Measurements from ENCODE around the gene MTMR4.
A peak's percentile ranks its signal among the peaks of the same experiment; 100 is the strongest.
"Not testable (repeated sequence)": the region's sequence is repeated elsewhere in the genome, so short reads cannot be mapped to it uniquely, and the experiment has no call there.

MTMR4 gene

DNA sequence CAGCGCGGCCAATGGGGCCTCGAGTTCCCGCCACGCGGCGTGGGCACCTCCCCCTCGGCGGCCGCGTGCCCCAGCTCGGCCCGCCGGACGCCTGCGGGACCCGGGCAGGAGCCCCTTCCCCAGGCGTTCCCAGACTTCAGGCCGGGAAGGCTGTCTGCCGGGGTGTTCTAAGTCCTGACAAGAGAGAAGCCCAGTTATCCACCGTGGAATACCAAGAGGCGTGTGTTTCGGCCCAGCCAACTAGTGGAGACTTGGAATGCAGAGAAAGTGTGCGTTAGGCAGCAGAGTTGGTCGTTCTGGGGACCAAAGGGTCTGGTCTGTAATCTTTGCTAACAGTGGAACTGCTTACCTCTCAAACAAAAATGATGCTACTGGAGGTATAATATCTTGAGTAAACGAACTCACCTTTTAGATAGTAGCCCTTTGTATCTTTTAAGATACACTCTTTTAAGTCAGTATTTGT is 26.0 kb downstream of the MTMR4 start:
- no peak for DNase-seq

DNA sequence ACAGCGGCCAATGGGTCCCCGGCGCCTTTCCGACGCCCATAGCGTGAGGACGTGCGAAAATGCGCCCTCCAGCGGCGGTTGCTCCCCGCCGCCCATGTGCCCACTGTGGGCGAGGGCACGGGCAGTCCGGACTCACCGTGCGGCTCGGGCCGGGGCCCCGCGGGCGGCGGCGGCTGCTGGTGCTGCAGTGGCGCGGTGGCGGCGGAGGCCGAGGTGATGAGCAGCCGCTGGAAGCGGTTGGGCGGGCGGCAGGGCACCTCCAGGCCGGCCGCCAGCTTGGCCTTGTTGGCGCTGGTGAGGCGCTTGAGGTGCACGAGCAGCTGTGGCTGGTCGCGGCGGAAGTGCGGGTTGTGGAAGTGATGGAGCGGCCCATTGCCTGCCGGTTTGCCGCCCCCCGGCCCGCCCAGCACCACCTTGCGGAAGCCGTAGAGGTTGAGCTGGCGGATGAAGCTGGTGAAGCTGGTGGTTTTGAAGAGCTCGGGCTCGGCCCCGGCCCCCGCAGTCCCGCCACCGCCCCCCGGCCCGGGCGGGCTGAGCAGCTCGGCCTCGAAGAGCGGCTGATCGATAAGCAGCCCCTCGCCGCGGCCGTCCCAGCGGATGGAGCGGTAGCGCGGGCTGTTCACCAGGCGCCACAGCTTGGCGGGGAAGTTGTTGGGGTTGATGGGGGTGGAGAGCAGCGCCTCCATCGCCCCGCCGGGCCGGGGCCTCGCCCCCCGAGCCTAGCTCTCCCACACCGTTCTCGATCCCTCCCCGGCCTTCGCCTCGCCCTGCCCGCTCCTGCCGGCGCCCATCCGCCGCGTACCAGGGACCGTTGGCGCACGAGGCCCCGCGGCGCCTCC is 26.6 kb downstream of the MTMR4 start, which contains the start of gene HSF5:
HSF5 (minus strand) TSS at position 820 of the 839 bp plus-strand sequence; CDS start at position 686, 134 bp downstream.
- DNase-seq: no peak

DNA sequence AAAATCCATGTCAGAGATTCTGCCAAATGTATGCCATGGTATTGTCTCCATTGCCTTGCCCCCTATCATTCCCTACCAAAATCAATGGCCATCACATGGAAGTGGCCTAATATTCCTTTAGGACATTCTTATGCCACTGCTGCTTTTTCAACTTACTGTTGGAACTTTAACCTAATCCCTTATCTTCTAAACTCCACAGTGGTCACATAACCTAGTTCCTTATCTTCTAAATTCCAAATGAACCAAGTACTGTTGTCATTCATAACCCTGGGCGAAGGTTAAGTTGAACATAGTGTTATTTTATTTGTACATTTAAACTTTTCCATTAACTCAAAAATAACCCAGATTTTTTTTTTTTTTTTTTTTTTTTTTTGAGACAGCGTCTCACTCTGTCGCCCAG is 29.8 kb downstream of the MTMR4 start:
- DNase-seq: no peak

DNA sequence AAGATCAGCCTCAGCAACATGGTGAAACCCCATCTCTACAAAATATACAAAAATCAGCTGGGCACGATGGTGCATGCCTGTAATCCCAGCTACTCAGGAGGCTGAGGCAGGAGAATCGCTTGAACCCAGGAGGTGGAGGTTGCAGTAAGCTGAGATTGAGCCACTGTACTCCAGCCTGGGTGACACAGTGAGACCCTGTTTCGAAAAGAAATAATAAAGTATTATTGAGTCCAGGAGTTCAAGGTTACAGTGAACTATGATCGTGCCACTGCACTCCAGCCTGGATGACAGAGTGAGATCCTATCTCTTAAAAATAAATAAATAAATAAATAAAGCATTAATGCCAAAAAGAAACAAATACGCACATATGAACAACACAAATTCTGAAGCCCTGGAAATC is 32.6 kb downstream of the MTMR4 start:
- DNase-seq: not testable (repeated sequence)

DNA sequence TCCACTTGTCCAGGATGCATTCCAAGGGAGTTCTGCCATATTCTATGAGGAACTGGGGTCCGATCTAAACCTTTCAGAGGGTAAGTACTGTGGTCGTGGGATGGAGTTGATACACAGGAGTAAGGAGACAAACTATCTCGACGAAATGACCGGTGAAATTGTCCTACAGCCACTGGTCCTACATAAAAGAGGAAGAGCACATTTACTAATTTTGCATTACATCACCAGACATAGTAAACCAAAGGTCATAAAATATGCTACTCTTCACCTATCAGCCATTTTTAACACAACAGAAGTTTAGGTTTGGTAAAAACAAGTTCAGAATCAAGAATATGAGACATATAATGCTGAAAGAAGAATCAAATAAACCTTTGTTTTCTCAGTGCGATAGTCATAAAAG is 34.3 kb downstream of the MTMR4 start:
- no peak for DNase-seq

DNA sequence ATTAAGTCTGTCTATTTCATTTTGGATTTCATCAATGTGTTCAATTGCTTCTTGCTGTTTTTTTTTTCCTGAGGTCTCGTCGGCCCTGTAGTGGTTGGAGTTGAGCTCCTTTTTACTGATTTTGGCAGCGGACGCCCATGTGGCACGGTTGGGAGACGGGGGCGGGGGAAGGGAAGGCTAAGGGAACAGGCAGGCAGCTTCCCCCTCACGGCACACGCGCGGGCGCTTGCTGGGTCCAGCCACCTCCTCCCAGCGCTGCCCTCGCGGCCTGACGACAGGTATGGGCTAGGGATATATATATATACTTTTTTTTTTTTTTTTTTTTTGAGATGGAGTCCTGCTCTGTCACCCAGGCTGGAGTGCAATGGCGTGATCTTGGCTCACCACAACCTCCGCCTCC is 37.6 kb downstream of the MTMR4 start:
- no peak for DNase-seq

DNA sequence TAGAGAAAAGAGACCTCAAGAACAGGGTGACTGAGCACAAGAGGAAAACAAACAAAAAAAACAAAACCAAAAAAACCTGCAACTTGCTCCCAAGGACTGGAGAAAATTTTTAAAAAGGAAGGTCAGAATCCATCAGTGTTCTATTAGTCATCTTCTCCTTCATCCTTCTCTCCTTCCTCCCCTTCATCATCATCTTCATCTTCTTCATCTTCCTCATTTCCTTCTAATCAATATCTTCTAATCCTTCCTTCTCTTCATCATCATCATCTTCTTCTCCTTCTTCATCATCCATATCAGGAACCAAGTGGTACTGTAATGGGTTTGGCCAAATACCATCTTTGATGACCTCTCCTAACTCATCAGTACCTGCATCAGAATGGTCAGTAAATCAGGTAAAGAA is 38.5 kb downstream of the MTMR4 start:
- no peak for DNase-seq

DNA sequence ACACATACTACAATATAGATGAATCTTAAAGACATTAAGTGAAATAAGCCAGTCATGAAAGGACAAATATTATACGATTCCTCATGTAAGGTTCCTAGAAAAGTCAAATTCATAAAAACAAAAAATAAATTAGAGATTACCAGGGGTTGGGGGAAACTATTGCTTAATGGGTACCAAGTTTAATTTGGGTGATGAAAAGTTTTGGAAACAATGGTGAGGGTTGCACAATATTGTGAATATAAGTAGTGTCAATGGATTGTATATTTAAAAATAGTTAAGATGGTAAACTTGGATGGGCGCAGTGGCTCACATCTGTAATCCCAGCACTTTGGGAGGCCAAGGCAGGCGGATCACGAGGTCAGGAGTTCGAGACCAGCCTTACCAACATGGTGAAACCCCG is 44.1 kb downstream of the MTMR4 start:
- no peak for DNase-seq

DNA sequence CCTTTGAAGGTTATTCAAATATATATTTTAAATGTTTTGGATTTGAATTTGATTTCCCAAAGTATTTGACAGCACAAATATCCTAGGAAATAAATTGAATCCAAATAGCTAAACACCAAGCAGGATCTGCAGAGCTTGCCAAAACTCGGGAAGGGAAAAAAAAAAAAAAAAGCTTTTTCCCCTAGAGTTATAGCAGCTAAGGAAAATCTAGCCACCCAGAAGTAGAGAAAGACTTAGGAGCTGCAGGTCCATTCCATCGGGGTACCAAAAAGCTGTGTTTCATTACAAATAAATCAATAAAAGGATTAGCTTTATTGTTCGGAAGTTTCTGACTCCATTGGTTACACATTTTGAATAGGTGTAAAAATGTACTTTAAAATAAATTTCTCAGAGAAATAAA is 45.5 kb downstream of the MTMR4 start:
- no peak for DNase-seq

DNA sequence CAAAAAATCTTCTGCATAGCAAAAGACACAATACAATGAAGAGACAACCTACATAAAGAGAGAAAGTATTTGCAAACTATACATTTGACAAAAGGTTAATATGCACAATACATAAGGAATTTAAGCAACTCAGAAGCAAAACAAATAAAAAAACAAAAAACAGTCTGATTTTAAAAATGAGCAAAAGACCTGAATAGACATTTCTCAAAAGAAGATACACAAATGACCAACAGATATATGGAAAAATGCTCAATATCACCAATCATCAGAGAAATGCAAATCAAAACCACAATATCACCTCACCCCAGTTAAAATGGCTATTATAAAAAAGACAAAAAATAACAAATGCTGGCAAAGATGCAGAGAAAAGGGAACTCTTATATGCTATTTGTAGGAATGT is 58.9 kb downstream of the MTMR4 start:
- no peak for DNase-seq

DNA sequence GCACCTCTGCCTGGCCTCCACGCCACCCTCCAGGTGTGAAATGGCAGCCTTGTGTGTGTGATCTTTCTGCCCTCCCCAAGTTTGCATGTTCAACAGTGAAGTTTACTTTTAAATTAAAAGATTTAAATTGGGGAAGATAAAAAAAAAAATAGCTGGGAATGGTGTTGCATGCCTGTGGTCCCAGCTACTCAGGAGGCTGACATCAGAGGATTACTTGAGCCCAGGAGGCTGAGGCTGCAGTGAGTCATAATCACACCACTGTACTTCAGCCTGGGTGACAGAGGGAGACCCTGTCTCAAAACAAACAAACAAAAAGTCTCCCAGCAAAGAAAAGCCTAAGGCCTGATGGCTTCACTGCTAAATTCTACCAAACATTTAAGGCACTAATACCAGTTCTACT is 61.7 kb downstream of the MTMR4 start:
- DNase-seq: no peak

DNA sequence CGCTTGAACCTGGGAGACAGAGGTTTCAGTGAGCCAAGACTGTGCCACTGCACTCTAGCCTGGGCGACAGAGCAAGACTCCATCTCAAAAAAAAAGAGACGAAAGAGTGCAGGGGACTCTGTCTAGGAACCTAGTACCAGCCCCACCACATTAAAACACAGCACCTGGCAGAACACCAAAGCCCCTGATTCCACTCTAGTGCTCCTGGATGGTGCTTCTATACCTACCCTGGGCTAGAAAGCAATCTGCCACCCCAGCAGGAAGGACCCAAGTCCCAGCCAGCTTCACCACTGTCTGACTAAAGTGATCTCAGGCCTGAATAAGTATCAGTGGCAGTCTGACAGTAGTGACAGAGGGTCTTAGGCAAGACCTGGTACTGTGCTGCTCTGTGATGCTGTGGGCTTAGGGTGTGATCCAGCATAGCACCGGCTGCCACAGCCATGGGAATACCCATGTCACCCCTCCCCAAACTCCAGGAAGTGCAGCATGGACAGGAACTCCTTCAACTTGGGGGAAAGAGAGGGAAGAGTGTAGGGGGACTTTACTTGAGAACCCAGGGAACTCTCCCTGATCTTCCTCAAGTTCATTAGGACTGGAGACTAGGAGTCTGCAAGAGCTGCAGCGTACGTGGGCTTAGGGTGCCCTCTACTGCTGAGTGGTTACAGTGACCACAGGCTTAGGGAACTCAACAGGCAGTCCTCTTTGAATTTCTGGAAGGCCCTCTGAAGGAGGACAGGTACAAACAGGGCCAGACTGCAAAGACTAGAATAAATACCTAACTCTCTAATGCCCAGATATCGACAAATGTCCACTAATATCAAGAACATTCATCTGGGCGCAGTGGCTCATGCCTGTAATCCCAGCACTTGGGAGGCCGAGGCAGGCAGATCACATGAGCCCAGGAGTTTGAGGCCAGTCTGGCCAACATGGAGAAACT is 67.1 kb downstream of the MTMR4 start:
- peak; percentile 49 for DNase-seq

DNA sequence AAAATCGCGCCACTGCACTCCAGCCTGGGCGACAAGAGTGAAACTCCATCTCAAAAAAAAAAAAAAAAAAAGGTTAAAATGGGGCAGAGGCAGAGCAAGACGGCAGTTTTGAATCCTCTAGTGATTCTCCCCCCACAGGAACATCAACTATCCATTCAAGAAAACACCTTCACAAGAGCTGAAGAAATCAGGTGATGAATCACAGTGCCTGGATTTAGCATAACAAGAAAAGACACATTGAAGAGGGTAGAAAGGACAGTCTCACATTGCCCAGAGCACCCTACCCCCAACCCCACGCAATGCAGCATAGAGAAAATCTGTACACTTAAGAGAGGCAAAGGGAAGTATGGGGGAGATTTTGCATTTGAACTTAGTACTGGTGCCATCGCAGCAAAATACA is 68.4 kb downstream of the MTMR4 start:
- DNase-seq: no peak
